HFF-Myc (cell line): Measurements from ENCODE around the gene GAMT.

Experiments used
- DNase-seq: peaks from one replicate; pipeline ENCODE4 v3.0.0-alpha.2; 2011; ENCODE audit warnings: low read depth; ENCODE audit errors: extremely low read depth
- H3K4me3 ChIP-seq: replicated peaks from 2 replicates; pipeline ENCODE4 v1.5.1; 2011; ENCODE audit warnings: low read depth, mild to moderate bottlenecking, control low read depth, low read length
- TF ChIP-seq, protein P1 (sequence below): IDR thresholded peaks from 2 replicates; pipeline ENCODE4 v1.5.1; 2012; ENCODE audit warnings: mild to moderate bottlenecking, low read depth, low read length, control low read depth; ENCODE audit errors: missing control alignments

GAMT gene

DNA sequence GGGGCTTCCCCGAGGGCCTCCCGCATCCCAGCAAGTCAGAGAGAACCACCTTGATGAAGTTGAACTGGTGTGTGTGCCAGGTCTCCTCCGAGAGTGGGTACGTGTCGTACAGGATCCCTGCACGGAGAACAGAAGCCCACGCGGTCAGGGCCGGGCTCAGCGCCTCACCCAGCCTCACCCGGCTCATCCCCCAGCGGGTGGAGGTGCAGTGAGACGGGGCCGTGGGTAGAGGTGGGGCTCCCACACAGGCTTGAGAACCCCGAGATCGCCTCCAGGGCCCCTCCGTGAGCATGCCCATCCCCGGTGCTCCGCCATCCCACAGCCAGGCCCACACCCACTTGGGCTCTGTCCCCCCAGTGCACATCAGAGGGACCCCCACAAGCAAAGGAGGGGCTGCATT is 2.3 kb downstream of the GAMT start:
- TF ChIP-seq, protein P1, sequence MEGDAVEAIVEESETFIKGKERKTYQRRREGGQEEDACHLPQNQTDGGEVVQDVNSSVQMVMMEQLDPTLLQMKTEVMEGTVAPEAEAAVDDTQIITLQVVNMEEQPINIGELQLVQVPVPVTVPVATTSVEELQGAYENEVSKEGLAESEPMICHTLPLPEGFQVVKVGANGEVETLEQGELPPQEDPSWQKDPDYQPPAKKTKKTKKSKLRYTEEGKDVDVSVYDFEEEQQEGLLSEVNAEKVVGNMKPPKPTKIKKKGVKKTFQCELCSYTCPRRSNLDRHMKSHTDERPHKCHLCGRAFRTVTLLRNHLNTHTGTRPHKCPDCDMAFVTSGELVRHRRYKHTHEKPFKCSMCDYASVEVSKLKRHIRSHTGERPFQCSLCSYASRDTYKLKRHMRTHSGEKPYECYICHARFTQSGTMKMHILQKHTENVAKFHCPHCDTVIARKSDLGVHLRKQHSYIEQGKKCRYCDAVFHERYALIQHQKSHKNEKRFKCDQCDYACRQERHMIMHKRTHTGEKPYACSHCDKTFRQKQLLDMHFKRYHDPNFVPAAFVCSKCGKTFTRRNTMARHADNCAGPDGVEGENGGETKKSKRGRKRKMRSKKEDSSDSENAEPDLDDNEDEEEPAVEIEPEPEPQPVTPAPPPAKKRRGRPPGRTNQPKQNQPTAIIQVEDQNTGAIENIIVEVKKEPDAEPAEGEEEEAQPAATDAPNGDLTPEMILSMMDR, result no peak
- H3K4me3 ChIP-seq, result no peak overlapping the region
- DNase-seq, result no peak

DNA sequence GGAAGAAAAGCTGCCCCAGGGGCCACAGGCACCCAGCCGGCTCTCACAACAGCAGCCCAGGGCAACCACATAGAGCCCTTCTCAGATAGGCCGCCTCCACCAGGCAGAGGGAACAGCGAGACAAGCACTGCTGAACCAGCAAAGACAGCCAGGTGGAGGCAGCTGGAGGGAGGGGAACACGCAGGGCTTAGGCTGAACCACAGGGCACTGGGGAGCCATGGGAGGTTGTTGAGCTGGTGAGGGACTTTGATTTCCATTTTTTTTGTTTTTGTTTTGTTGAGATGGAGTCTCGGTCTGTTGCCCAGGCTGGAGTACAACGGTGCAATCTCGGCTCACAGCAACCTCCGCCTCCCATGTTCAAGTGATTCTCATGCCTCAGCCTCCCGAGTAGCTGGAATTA is 3.5 kb downstream of the GAMT start:
- DNase-seq, result no peak
- no peak overlapping the region for H3K4me3 ChIP-seq
- TF ChIP-seq, protein P1, result no peak

DNA sequence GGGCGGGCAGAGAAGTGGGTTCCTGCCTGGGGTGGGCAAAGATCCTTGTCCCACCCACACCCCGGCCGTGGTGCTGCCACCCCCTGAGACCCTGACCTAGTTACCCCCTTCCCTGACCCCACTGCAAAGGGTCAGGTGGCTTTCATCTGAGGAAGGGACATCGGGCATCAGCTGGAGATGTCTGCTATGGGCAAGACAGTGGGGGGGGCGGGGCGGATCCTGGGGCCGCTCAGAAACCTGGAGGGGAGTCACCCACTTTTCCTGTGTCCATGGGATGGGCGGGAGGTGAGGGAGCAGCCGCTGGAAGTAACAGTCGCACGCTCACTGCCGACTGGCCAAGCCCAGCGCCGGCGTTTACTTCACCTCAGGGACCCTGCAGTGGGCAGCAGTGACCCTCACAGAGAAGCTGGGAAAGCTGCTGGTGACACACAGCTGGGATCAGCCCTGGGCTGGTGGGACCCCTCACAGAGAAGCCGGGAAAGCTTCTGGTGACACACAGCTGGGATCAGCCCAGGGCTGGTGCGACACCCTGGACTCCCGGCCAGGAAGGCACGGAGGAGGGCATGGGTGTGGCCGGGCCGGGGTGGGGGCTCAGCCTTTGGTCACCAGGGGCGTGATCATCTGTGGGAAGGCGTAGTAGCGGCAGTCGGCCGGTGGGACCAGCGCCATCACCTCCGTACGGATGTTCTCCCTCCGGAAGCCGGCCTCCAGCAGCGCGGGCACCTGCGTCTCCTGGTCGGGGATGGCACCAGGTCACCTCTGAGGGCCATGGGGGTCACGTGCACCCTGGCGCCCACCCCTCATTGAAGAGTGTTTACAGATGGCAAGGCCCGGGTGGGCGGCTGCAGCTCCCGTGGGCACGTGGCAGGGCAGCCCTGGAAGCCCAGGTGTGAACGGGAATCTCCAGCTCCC is 4.3 kb downstream of the GAMT start:
- no peak for DNase-seq
- no peak overlapping the region for H3K4me3 ChIP-seq
- TF ChIP-seq, protein P1, result no peak

DNA sequence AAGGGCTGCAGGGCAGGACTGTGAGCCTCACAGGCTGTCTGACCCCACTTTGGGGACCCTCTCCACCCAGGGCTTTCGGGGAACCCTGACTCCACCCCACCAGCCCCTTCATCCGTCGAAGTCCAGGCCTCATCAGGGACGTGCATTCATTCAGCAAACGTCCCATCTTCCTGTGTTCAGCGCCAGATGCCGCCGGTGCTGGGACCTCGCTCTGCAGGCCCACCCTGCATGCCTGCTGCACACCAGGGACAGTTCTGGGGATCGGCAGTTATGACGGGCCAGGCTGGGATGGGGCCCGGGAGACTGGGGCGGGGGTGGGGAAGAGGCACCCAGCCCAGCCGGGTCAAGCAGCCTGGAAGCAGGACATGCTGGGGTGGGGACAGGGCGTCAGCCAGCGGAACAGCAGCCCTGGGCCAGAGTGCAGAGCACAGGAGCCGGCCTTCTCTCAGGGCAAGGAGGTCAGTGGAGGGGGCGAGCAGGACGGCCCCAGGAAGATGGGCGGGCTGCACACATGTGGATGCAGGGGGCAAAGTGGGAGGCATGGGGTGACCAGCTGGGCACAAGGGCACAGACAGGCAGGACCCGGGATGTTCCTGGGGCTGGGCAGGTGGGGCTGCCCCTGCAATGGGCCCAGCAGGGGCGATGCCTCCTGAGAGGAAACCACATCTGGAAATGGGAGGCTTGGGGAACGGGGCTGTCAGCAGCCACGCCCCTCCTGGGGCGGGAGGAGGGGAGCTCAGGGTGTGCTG is 5.1 kb downstream of the GAMT start:
- no peak for DNase-seq
- TF ChIP-seq, protein P1, result no peak
- no peak overlapping the region for H3K4me3 ChIP-seq

DNA sequence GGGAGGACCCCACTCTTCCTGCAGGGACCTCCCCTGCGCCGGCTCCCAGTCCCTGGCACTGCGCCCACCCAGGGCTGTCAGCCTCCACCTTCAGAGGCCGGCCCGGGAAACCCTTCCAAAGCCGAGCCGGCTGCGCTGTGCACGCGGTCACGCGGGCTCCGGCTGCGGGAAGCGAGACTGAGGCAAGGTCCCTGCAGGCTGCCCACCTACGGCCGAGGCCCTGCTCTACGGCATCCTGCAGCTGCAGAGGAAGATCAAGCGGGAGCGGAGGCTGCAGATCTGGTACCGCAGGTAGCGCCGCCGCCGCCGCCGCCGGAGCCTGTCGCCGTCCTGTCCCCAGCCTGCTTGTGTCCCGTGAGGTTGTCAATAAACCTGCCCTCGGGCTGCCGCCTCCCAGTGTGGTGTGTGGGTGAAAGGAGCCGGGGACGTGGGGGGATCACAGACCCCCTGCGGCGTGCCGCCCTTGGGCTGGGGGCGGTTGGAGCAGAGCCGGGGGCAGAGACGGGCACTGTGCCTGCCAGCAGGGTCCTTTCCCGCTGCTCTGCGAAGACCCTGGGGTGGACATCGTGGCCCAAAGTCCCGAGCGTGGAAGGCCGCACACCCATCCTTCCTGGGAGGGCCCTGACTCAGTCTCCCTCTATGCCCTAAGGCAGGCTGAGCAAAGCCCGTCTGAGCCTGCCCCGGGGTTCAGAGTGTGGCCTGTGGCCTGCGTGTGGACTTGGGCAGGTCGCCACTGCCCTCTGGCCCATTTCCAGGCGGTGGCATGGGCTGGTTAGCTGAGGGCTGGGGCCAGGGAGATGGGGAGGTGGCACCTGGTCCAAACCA is 5.9 kb downstream of the GAMT start:
- DNase-seq, result no peak
- TF ChIP-seq, protein P1, result no peak
- no peak overlapping the region for H3K4me3 ChIP-seq
